ENCODE measurements around the gene SMAD3.

DNA sequence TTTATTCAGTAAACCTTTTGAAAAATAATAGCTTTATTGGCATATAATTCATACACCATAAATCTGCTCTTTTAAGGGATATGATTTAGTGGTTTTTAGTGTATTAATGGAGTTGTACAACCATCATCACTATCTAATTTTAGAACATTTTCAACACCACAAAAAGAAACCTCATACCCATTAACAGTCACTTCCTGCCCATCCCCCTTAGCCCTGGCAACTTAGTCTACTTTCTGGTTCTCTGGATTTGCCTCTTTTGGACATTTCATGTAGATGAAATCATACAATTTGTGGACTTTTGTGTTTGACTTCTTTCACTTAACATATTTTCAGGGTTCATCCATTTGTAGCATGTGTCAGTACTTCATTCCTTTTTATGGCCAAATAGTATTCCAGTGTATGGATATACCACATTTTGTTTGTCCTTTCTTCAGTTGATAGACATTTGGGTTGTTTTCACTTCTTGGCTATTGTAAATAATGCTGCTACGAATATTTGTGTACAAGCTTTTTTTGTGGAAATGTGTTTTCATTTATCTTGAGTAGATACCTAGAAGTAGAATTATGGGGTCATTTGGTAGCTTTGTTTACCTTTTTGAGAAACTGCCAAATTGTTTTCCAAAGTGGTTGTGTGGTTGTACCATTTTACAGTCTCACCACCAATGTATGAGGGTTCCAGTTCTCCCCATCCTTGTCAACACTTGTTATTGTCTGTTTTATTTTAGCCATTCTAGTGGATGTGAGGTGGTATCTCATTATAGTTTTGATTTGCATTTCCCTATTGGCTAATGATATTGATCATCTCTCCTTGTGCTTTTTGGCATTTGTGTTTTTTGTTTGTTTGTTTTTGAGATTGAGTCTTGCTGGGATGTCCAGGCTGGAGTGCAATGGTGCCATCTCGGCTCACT, 45.8 kb downstream of the SMAD3 start:
- no peak for TF ChIP-seq MXI1 (IDR thresholded peaks at IDR 0.05; ENCODE audit: low read depth, low read length)
- TF ChIP-seq REST (IDR thresholded peaks at IDR 0.05; ENCODE audit: low read depth, low read length), result no peak
- no peak for TF ChIP-seq SUPT20H (IDR thresholded peaks at IDR 0.05; ENCODE audit: borderline replicate concordance, control insufficient read depth, low read depth, low read length)
- TF ChIP-seq, protein P1, sequence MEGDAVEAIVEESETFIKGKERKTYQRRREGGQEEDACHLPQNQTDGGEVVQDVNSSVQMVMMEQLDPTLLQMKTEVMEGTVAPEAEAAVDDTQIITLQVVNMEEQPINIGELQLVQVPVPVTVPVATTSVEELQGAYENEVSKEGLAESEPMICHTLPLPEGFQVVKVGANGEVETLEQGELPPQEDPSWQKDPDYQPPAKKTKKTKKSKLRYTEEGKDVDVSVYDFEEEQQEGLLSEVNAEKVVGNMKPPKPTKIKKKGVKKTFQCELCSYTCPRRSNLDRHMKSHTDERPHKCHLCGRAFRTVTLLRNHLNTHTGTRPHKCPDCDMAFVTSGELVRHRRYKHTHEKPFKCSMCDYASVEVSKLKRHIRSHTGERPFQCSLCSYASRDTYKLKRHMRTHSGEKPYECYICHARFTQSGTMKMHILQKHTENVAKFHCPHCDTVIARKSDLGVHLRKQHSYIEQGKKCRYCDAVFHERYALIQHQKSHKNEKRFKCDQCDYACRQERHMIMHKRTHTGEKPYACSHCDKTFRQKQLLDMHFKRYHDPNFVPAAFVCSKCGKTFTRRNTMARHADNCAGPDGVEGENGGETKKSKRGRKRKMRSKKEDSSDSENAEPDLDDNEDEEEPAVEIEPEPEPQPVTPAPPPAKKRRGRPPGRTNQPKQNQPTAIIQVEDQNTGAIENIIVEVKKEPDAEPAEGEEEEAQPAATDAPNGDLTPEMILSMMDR (IDR thresholded peaks at IDR 0.05 in 2 of 3, conservative IDR thresholded peaks at IDR 0.05 in 1 of 3; ENCODE audit: control insufficient read depth in 2 of 3, extremely low read depth in 1 of 3, insufficient read depth in 1 of 3, low read depth in 3 of 3, low read length in 3 of 3), result no peak
- TF ChIP-seq RAD21 (IDR thresholded peaks at IDR 0.05; ENCODE audit: insufficient read depth, low read depth, low read length), result no peak
- TF ChIP-seq PAX5 (IDR thresholded peaks at IDR 0.05; ENCODE audit: borderline replicate concordance, low read depth, low read length), result no peak
- TF ChIP-seq, protein P2, sequence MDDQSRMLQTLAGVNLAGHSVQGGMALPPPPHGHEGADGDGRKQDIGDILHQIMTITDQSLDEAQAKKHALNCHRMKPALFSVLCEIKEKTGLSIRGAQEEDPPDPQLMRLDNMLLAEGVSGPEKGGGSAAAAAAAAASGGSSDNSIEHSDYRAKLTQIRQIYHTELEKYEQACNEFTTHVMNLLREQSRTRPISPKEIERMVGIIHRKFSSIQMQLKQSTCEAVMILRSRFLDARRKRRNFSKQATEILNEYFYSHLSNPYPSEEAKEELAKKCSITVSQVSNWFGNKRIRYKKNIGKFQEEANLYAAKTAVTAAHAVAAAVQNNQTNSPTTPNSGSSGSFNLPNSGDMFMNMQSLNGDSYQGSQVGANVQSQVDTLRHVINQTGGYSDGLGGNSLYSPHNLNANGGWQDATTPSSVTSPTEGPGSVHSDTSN (IDR thresholded peaks at IDR 0.05; ENCODE audit: insufficient replicate concordance, low read depth, low read length), result no peak
- no peak for TF ChIP-seq ZZZ3 (IDR thresholded peaks at IDR 0.05; ENCODE audit: control insufficient read depth, insufficient read length, low read depth)
- TF ChIP-seq RBBP5 (conservative IDR thresholded peaks at IDR 0.05), result no peak
- TF ChIP-seq CREB1 (IDR thresholded peaks at IDR 0.05; ENCODE audit: low read depth), result no peak
- TF ChIP-seq HCFC1 (IDR thresholded peaks at IDR 0.05; ENCODE audit: low read length), result no peak
